IMR-90 (cell line): ENCODE data around the gene CACUL1. TPM values are rescaled to one million over a fixed set of nuclear protein-coding genes. Genes with fewer than 3 reads are reported as not detected.
A peak's percentile ranks its signal among the peaks of the same experiment; 100 is the strongest.

ENCODE experiments used
- ATAC-seq: fragments of 200-7000 bp; cut with Tn5 transposase; 2 replicates; pipeline ENCODE4 v1.9.1; 2020; ENCODE audit warnings: low read depth, mild to moderate bottlenecking, moderate library complexity
- BruUV-seq: library from RNA; stranded (reverse); fragments of 400-500 nt; replicated peaks from 2 replicates; lab custom pipeline; 2021; lab: Mats Ljungman, UMichigan
- CTCF ChIA-PET: fragments of 300-600 bp; formaldehyde crosslinking; extraction: SDS; loops from one replicate; lab custom pipeline; 2021; ENCODE audit warnings: antibody characterized with exemption; lab: Yijun Ruan, JAX
- POLR2A ChIA-PET: fragments of 300-600 bp; sonication (Branson Sonifier 250); formaldehyde crosslinking; loops from one replicate; lab custom pipeline; 2022; ENCODE audit warnings: antibody characterized with exemption; ENCODE audit not compliant: unreplicated experiment; lab: Charles Lee
- DNase-seq: peaks from one replicate; pipeline ENCODE4 v3.0.0; 2013
- H2AFZ ChIP-seq: replicated peaks from 2 replicates; pipeline ENCODE3; 2013; ENCODE audit warnings: low read length, mild to moderate bottlenecking; ENCODE audit not compliant: poor library complexity
- H2AK5ac ChIP-seq: 2 replicates; pipeline ENCODE4 v1.6.1; 2013; ENCODE audit warnings: low read depth, low read length, inconsistent platforms
- H2AK9ac ChIP-seq: replicated peaks from 2 replicates; pipeline ENCODE3; 2013; ENCODE audit warnings: mild to moderate bottlenecking, low read depth, low read length, moderate library complexity; ENCODE audit not compliant: poor library complexity
- H2BK120ac ChIP-seq: 2 replicates; pipeline ENCODE4 v1.6.1; 2013; ENCODE audit warnings: low read depth, low read length, inconsistent platforms
- H2BK15ac ChIP-seq: 3 replicates; pipeline ENCODE4 v1.6.1; 2013; ENCODE audit warnings: low read depth, low read length, inconsistent platforms
- H2BK20ac ChIP-seq: 2 replicates; pipeline ENCODE4 v1.6.1; 2013; ENCODE audit warnings: low read depth, mild to moderate bottlenecking, inconsistent platforms, low read length, moderate library complexity
- H2BK5ac ChIP-seq: 2 replicates; pipeline ENCODE4 v1.6.1; 2013; ENCODE audit warnings: mild to moderate bottlenecking, low read depth, low read length, inconsistent platforms; ENCODE audit not compliant: poor library complexity, severe bottlenecking
- H3K14ac ChIP-seq: replicated peaks from 2 replicates; pipeline ENCODE4 v1.6.1; 2013; ENCODE audit warnings: low read depth, low read length, inconsistent platforms
- H3K18ac ChIP-seq: 2 replicates; pipeline ENCODE4 v1.6.1; 2013; ENCODE audit warnings: low read depth, low read length, control low read depth
- H3K23ac ChIP-seq: 2 replicates; pipeline ENCODE4 v1.6.1; 2013; ENCODE audit warnings: low read depth, low read length, inconsistent platforms
- H3K27ac ChIP-seq: 2 replicates; pipeline ENCODE4 v1.5.1; 2013; ENCODE audit warnings: mild to moderate bottlenecking, control low read depth, low read length; ENCODE audit not compliant: insufficient read depth
- H3K27me3 ChIP-seq: 2 replicates; pipeline ENCODE4 v1.6.1; 2013; ENCODE audit warnings: low read length; ENCODE audit not compliant: control insufficient read depth, insufficient read depth
- H3K36me3 ChIP-seq: 2 replicates; pipeline ENCODE4 v1.6.1; 2013; ENCODE audit warnings: low read length, mixed read lengths; ENCODE audit not compliant: control insufficient read depth, insufficient read depth
- H3K4ac ChIP-seq: 2 replicates; pipeline ENCODE4 v1.6.1; 2013; ENCODE audit warnings: low read depth, low read length, inconsistent platforms
- H3K4me1 ChIP-seq: 2 replicates; pipeline ENCODE4 v1.6.1; 2013; ENCODE audit warnings: low read length, mixed read lengths; ENCODE audit not compliant: control insufficient read depth, insufficient read depth
- H3K4me2 ChIP-seq: 2 replicates; pipeline ENCODE4 v1.6.1; 2013; ENCODE audit warnings: low read depth, mild to moderate bottlenecking, control low read depth, low read length, moderate library complexity
- H3K4me3 ChIP-seq: 2 replicates; pipeline ENCODE4 v1.5.1; 2013; ENCODE audit warnings: low read depth, mild to moderate bottlenecking, control low read depth, low read length, moderate library complexity; ENCODE audit not compliant: insufficient read depth
- H3K56ac ChIP-seq: 2 replicates; pipeline ENCODE4 v1.6.1; 2013; ENCODE audit warnings: low read length, inconsistent platforms; ENCODE audit not compliant: insufficient read depth; ENCODE audit errors: extremely low read depth
- H3K79me1 ChIP-seq, 2 experiments: 2 replicates each; pipeline ENCODE4 v1.6.1; 2013; ENCODE audit warnings: low read length in 2 of 2, inconsistent platforms in 1 of 2, low read depth in 1 of 2
- H3K9ac ChIP-seq: 2 replicates; pipeline ENCODE4 v1.6.1; 2013; ENCODE audit warnings: low read depth, low read length, control low read depth
- H3K9me1 ChIP-seq: 2 replicates; pipeline ENCODE4 v1.6.1; 2013; ENCODE audit warnings: low read length, inconsistent platforms; ENCODE audit not compliant: insufficient read depth
- H3K9me3 ChIP-seq: 2 replicates; pipeline ENCODE4 v1.6.1; 2013; ENCODE audit warnings: low read length; ENCODE audit not compliant: control insufficient read depth, insufficient read depth
- H4K20me1 ChIP-seq: 2 replicates; pipeline ENCODE4 v1.6.1; 2013; ENCODE audit warnings: low read length, inconsistent platforms; ENCODE audit not compliant: insufficient read depth
- H4K5ac ChIP-seq: 2 replicates; pipeline ENCODE4 v1.6.1; 2013; ENCODE audit warnings: mild to moderate bottlenecking, low read depth, low read length, control low read depth
- H4K8ac ChIP-seq, 2 experiments: 2 replicates each; pipeline ENCODE4 v1.6.1; 2013; ENCODE audit warnings: low read depth in 2 of 2, low read length in 2 of 2, control low read depth in 1 of 2, inconsistent platforms in 1 of 2
- H4K91ac ChIP-seq: 2 replicates; pipeline ENCODE4 v1.6.1; 2013; ENCODE audit warnings: low read depth, low read length, inconsistent platforms; ENCODE audit not compliant: insufficient read depth
- CTCF ChIP-seq: conservative IDR thresholded peaks from 2 replicates; pipeline ENCODE4 v1.5.1; 2012; ENCODE audit warnings: mild to moderate bottlenecking, low read depth, low read length, improper control_type of control experiment
- MXI1 ChIP-seq: IDR thresholded peaks from 2 replicates; pipeline ENCODE4 v1.6.1; 2012; ENCODE audit warnings: low read depth, mild to moderate bottlenecking, low read length, moderate library complexity, borderline replicate concordance
- RAD21 ChIP-seq: IDR thresholded peaks from 2 replicates; pipeline ENCODE4 v1.6.1; 2012; ENCODE audit warnings: low read length, improper control_type of control experiment
- WGBS, 2 experiments: methylation state at CpG; one replicate each; pipeline versions ENCODE4 v1.1.5 to v1.1.7; 2013; ENCODE audit warnings: missing lambda C conversion rate in 2 of 2; ENCODE audit not compliant: insufficient read length in 1 of 2; ENCODE audit errors: extremely low coverage in 2 of 2; 5-methylcytosine and 5-hydroxymethylcytosine counted together
- dilution Hi-C: fragments of 300-500 bp; cut with HindIII; formaldehyde crosslinking; loops from one replicate; pipeline ENCODE4 v1.14.3; 2018; ENCODE audit warnings: low sequenced_read_pairs; ENCODE audit not compliant: unreplicated experiment
- in situ Hi-C: fragments of 300-500 bp; cut with MboI; formaldehyde crosslinking; loops from 3 replicates; pipeline ENCODE4 v1.14.3; 2019; ENCODE audit warnings: low sequenced_read_pairs, inconsistent platforms, mixed read lengths
- intact Hi-C: fragments of 100-400 bp; cut with micrococcal nuclease; formaldehyde crosslinking; loops from 2 replicates; pipeline ENCODE4 v1.10.0; 2022
- polyA plus RNA-seq, 3 experiments: library from polyadenylated mRNA; depleted of rRNA; stranded (reverse); fragments of >200 nt; gene quantifications; 2 replicates each; pipeline ENCODE4 v1.2.3, GENCODE V29; 2012; ENCODE audit warnings: low replicate concordance in 1 of 3
- total RNA-seq: library from RNA; depleted of rRNA; stranded (reverse); fragments of >200 nt; gene quantifications from 2 replicates; pipeline ENCODE4 v1.2.3, GENCODE V29; 2012

Gene CACUL1
- total and polyA plus RNA-seq, 2 of the 4 experiments (the other 2 are of a cell fraction): 5.3 to 23.5 TPM

GRCh38 chr10:118712930-118713634, 41.7 kb downstream of the CACUL1 start:
- no peak overlapping the region for H2BK120ac ChIP-seq
- in situ Hi-C loops: no loop called here
- no peak overlapping the region for H4K8ac ChIP-seq
- no peaks in the 10 kb centered on the region for H3K9me1 ChIP-seq
- CTCF ChIA-PET: interaction anchor here (1.8 kb wide), 1 partner anchor 8 kb away, joined by 5 read pairs; no protein-coding TSS in a partner anchor
- WGBS, 2 experiments: 96% methylated on average over 7 of the region's 14 CpGs; no CpG with 5 or more reads in 1 of the 2 experiments
- no peaks in the 10 kb centered on the region for H3K27me3 ChIP-seq
- H3K9me3 ChIP-seq: no peaks in the 10 kb centered on the region
- ATAC-seq (no peak), DNase-seq (no peak)
- no peak overlapping the region for H4K5ac ChIP-seq
- BruUV-seq: no TSS peak
- no peaks in the 10 kb centered on the region for H3K4me1 ChIP-seq
- no peak overlapping the region for H3K14ac ChIP-seq
- no peak overlapping the region for H2BK20ac ChIP-seq
- H3K27ac ChIP-seq: no peak overlapping the region
- H2BK5ac ChIP-seq: no peak overlapping the region
- intact Hi-C loops: no loop called here
- no peak overlapping the region for H3K23ac ChIP-seq
- H2AK9ac ChIP-seq: no peak overlapping the region
- H3K4me3 ChIP-seq: no peak overlapping the region
- no peak overlapping the region for H2BK15ac ChIP-seq
- POLR2A ChIA-PET: no interaction called here
- dilution Hi-C loops: no loop called here
- H2AK5ac ChIP-seq: no peak overlapping the region
- H4K91ac ChIP-seq: no peak overlapping the region
- no peak overlapping the region for H2AFZ ChIP-seq
- no peak overlapping the region for H3K4me2 ChIP-seq
- peaks cover 6% of the 10 kb centered on the region for H3K36me3 ChIP-seq
- TF ChIP-seq MXI1 (no peak), CTCF (0 out of 2 replicates have a peak, but pooled peaks have one; percentile 5), RAD21 (0 out of 2 replicates have a peak, but pooled peaks have one; percentile 21)
- H3K56ac ChIP-seq: no peak overlapping the region
- H3K18ac ChIP-seq: no peak overlapping the region
- H3K9ac ChIP-seq: no peak overlapping the region
- peaks cover 8 to 34% of the 10 kb centered on the region in 2 experiments for H3K79me1 ChIP-seq
- no peak overlapping the region for H3K4ac ChIP-seq
- peaks cover 3% of the 10 kb centered on the region for H4K20me1 ChIP-seq
